Naive B cell (primary cell): ENCODE results near the gene UNC13B. TPM values are rescaled to one million over a fixed set of nuclear protein-coding genes. Genes with fewer than 3 reads are reported as not detected.

Experiments
- ATAC-seq, 2 donors: fragments of 150-1000 bp; cut with Tn5 transposase; 2 replicates each; pipeline ENCODE4 v1.10.0; 2021; ENCODE audit warnings: low read depth in 2 of 2, mild to moderate bottlenecking in 2 of 2, moderate library complexity in 2 of 2
- DNase-seq: peaks from one replicate; pipeline ENCODE4 v3.0.0; 2022
- H3K27ac Mint-ChIP-seq, 6 donors: one replicate each; pipeline ENCODE4 v1.8.0; 2020 to 2022; ENCODE audit warnings: mild to moderate bottlenecking in 6 of 6, mixed read lengths in 6 of 6, moderate library complexity in 5 of 6, inconsistent platforms in 2 of 6
- H3K27me3 Mint-ChIP-seq, 3 donors: one replicate each; pipeline ENCODE4 v1.8.0; 2021 to 2022; ENCODE audit warnings: mixed read lengths in 3 of 3, mild to moderate bottlenecking in 1 of 3
- H3K36me3 Mint-ChIP-seq, 2 donors: one replicate each; pipeline ENCODE4 v1.8.0; 2020 to 2022; ENCODE audit warnings: mixed read lengths in 2 of 2, inconsistent platforms in 1 of 2, mild to moderate bottlenecking in 1 of 2
- H3K4me1 Mint-ChIP-seq, 3 donors: one replicate each; pipeline ENCODE4 v1.8.0; 2020 to 2022; ENCODE audit warnings: mixed read lengths in 3 of 3, inconsistent platforms in 1 of 3, mild to moderate bottlenecking in 1 of 3, moderate library complexity in 1 of 3
- H3K4me3 Mint-ChIP-seq, 8 donors: one replicate each; pipeline ENCODE4 v1.8.0; 2020 to 2022; ENCODE audit warnings: mild to moderate bottlenecking in 8 of 8, mixed read lengths in 8 of 8, moderate library complexity in 8 of 8, inconsistent platforms in 2 of 8
- H3K9me3 Mint-ChIP-seq, 7 donors: one replicate each; pipeline ENCODE4 v1.8.0; 2020 to 2022; ENCODE audit warnings: mixed read lengths in 7 of 7, mild to moderate bottlenecking in 5 of 7, inconsistent platforms in 2 of 7, moderate library complexity in 1 of 7
- polyA plus RNA-seq, 6 donors: library from polyadenylated mRNA; unstranded; fragments of 300-500 nt; fragmentation: Illumina TruSeq; gene quantifications; one replicate each; pipeline ENCODE4 v1.2.3, GENCODE V29; 2021; ENCODE audit warnings: low read depth in 6 of 6

UNC13B gene
- polyA plus RNA-seq, 6 donors from 2014 or later = 0.12 TPM; not detected in 5

- DNase-seq (no peak), ATAC-seq (no peak)
- peaks cover 2 to 4% (median 3%) of the 10 kb centered on the region in 3 donors for H3K27me3 Mint-ChIP-seq
- no peak overlapping the region for H3K4me3 Mint-ChIP-seq
- no peaks in the 10 kb centered on the region for H3K4me1 Mint-ChIP-seq
- H3K9me3 Mint-ChIP-seq = peaks cover 0 to under 1% (median 0%) of the 10 kb centered on the region in 7 donors
- no peaks in the 10 kb centered on the region for H3K36me3 Mint-ChIP-seq
- peak overlapping the region in 1 of 6 donors; percentile 19 for H3K27ac Mint-ChIP-seq
Measured at GRCh38 chr9:35254984-35255857, 93.4 kb downstream of the UNC13B start.

- Mint-ChIP-seq H3K36me3 (no peaks in the 10 kb centered on the region), H3K4me3 (no peak overlapping the region), H3K27ac (no peak overlapping the region), H3K9me3 (no peaks in the 10 kb centered on the region), H3K27me3 (peaks cover 0 to 9% (median 6%) of the 10 kb centered on the region in 3 donors), H3K4me1 (no peaks in the 10 kb centered on the region)
- DNase-seq (no peak), ATAC-seq (no peak)
Measured at GRCh38 chr9:35257986-35258659, 96.3 kb downstream of the UNC13B start.

GRCh38 chr9:35258660-35259474 is 97.1 kb downstream of the UNC13B start:
- peaks cover 0 to 13% (median 6%) of the 10 kb centered on the region in 3 donors for H3K27me3 Mint-ChIP-seq
- H3K4me1 Mint-ChIP-seq = no peaks in the 10 kb centered on the region
- peak; percentile 22 for DNase-seq
- no peak overlapping the region for H3K27ac Mint-ChIP-seq
- no peaks in the 10 kb centered on the region for H3K9me3 Mint-ChIP-seq
- H3K4me3 Mint-ChIP-seq = no peak overlapping the region
- peak in 1 of 2 donors; percentile 34 for ATAC-seq
- no peaks in the 10 kb centered on the region for H3K36me3 Mint-ChIP-seq

- Mint-ChIP-seq H3K9me3 (no peaks in the 10 kb centered on the region), H3K27ac (no peak overlapping the region), H3K27me3 (peaks cover 0 to 21% (median 11%) of the 10 kb centered on the region in 3 donors), H3K36me3 (no peaks in the 10 kb centered on the region), H3K4me1 (no peaks in the 10 kb centered on the region), H3K4me3 (no peak overlapping the region)
- ATAC-seq (no peak), DNase-seq (no peak)
Measured at GRCh38 chr9:35260186-35260585, 98.4 kb downstream of the UNC13B start.

- Mint-ChIP-seq H3K27me3 (peaks cover 0 to 29% (median 16%) of the 10 kb centered on the region in 3 donors), H3K36me3 (no peaks in the 10 kb centered on the region)
Measured at GRCh38 chr9:35262064-35262463, 100.3 kb downstream of the UNC13B start.

GRCh38 chr9:35267710-35268109 is 105.9 kb downstream of the UNC13B start:
- Mint-ChIP-seq H3K4me1 (no peaks in the 10 kb centered on the region), H3K36me3 (no peaks in the 10 kb centered on the region), H3K27me3 (peaks cover 17 to 59% (median 21%) of the 10 kb centered on the region in 3 donors), H3K27ac (no peak overlapping the region), H3K9me3 (no peaks in the 10 kb centered on the region), H3K4me3 (no peak overlapping the region)
- DNase-seq (no peak), ATAC-seq (no peak)

More at GRCh38 chr9:35262064-35262463, 100.3 kb downstream of the UNC13B start:
- no peak for DNase-seq
- H3K27ac Mint-ChIP-seq = no peak overlapping the region
- no peaks in the 10 kb centered on the region for H3K9me3 Mint-ChIP-seq
- ATAC-seq = no peak
- no peak overlapping the region for H3K4me3 Mint-ChIP-seq
- H3K4me1 Mint-ChIP-seq = no peaks in the 10 kb centered on the region

GRCh38 chr9:35269919-35270318 is 108.1 kb downstream of the UNC13B start:
- H3K27me3 Mint-ChIP-seq = peaks cover 18 to 49% (median 23%) of the 10 kb centered on the region in 3 donors
- ATAC-seq (no peak), DNase-seq (no peak)
- H3K36me3 Mint-ChIP-seq = no peaks in the 10 kb centered on the region
- H3K27ac Mint-ChIP-seq = no peak overlapping the region
- no peaks in the 10 kb centered on the region for H3K4me1 Mint-ChIP-seq
- peaks cover 0 to 1% (median 0%) of the 10 kb centered on the region in 7 donors for H3K9me3 Mint-ChIP-seq
- H3K4me3 Mint-ChIP-seq = no peak overlapping the region

- ATAC-seq = no peak
- DNase-seq = no peak
- peaks cover 14 to 43% (median 23%) of the 10 kb centered on the region in 3 donors for H3K27me3 Mint-ChIP-seq
- no peaks in the 10 kb centered on the region for H3K36me3 Mint-ChIP-seq
- no peak overlapping the region for H3K27ac Mint-ChIP-seq
- H3K4me3 Mint-ChIP-seq = no peak overlapping the region
- peaks cover 0 to 7% (median 4%) of the 10 kb centered on the region in 3 donors for H3K4me1 Mint-ChIP-seq
- H3K9me3 Mint-ChIP-seq = peaks cover 0 to 4% (median 0%) of the 10 kb centered on the region in 7 donors
Measured at GRCh38 chr9:35271637-35272036, 109.8 kb downstream of the UNC13B start.

- H3K4me1 Mint-ChIP-seq = peaks cover 0 to 11% (median 4%) of the 10 kb centered on the region in 3 donors
- H3K36me3 Mint-ChIP-seq = no peaks in the 10 kb centered on the region
- no peak for ATAC-seq
- peaks cover 10 to 29% (median 16%) of the 10 kb centered on the region in 3 donors for H3K27me3 Mint-ChIP-seq
- H3K27ac Mint-ChIP-seq = no peak overlapping the region
- DNase-seq = no peak
- H3K4me3 Mint-ChIP-seq = no peak overlapping the region
- H3K9me3 Mint-ChIP-seq = peaks cover 0 to 4% (median 0%) of the 10 kb centered on the region in 7 donors
Measured at GRCh38 chr9:35272989-35273388, 111.2 kb downstream of the UNC13B start.

- no peak for ATAC-seq
- Mint-ChIP-seq H3K27ac (no peak overlapping the region), H3K4me3 (no peak overlapping the region), H3K27me3 (peaks cover 10 to 23% (median 14%) of the 10 kb centered on the region in 3 donors), H3K36me3 (no peaks in the 10 kb centered on the region), H3K4me1 (peaks cover 0 to 11% (median 4%) of the 10 kb centered on the region in 3 donors), H3K9me3 (peaks cover 0 to 4% (median 0%) of the 10 kb centered on the region in 7 donors)
- DNase-seq = no peak
Measured at GRCh38 chr9:35273591-35273990, 111.8 kb downstream of the UNC13B start.

- H3K36me3 Mint-ChIP-seq = no peaks in the 10 kb centered on the region
- peaks cover 7 to 14% (median 10%) of the 10 kb centered on the region in 3 donors for H3K27me3 Mint-ChIP-seq
- H3K4me1 Mint-ChIP-seq = peaks cover 0 to 11% (median 4%) of the 10 kb centered on the region in 3 donors
- peaks cover 0 to 4% (median 0%) of the 10 kb centered on the region in 7 donors for H3K9me3 Mint-ChIP-seq
- no peak overlapping the region for H3K27ac Mint-ChIP-seq
- ATAC-seq = no peak
- no peak for DNase-seq
- H3K4me3 Mint-ChIP-seq = no peak overlapping the region
Measured at GRCh38 chr9:35274993-35275392, 113.2 kb downstream of the UNC13B start.

- no peaks in the 10 kb centered on the region for H3K36me3 Mint-ChIP-seq
- DNase-seq (no peak), ATAC-seq (no peak)
- H3K4me1 Mint-ChIP-seq = peaks cover 0 to 11% (median 4%) of the 10 kb centered on the region in 3 donors
- H3K27ac Mint-ChIP-seq = peak overlapping the region in 1 of 6 donors; percentile 60
- peaks cover 0 to 4% (median 0%) of the 10 kb centered on the region in 7 donors for H3K9me3 Mint-ChIP-seq
- H3K27me3 Mint-ChIP-seq = peaks cover 0 to 6% (median 4%) of the 10 kb centered on the region in 3 donors
- H3K4me3 Mint-ChIP-seq = peak overlapping the region in 1 of 8 donors; percentile 26
Measured at GRCh38 chr9:35277171-35277520, 115.3 kb downstream of the UNC13B start.
